Endodermal cell (in vitro differentiated cells): ENCODE data around the gene PXN. TPM values are rescaled to one million over a fixed set of nuclear protein-coding genes. Genes with fewer than 3 reads are reported as not detected.

Experiments used
- DNase-seq: peaks from one replicate; pipeline ENCODE4 v3.0.0-alpha.2; 2017
- H3K27ac ChIP-seq: 2 replicates; pipeline ENCODE4 v1.5.1; 2013; ENCODE audit warnings: mild to moderate bottlenecking, low read depth, low read length, moderate library complexity
- H3K27me3 ChIP-seq: 2 replicates; pipeline ENCODE4 v1.6.1; 2013; ENCODE audit warnings: mild to moderate bottlenecking, low read length, moderate library complexity; ENCODE audit not compliant: insufficient read depth, control insufficient read depth, poor library complexity, severe bottlenecking
- H3K36me3 ChIP-seq: 2 replicates; pipeline ENCODE4 v1.7.0; 2013; ENCODE audit warnings: mild to moderate bottlenecking, low read length, moderate library complexity; ENCODE audit not compliant: control insufficient read depth, insufficient read depth
- H3K4me1 ChIP-seq: one replicate; pipeline ENCODE4 v1.7.0; 2013; ENCODE audit warnings: low read length; ENCODE audit not compliant: control insufficient read depth, insufficient read depth
- H3K4me3 ChIP-seq: 2 replicates; pipeline ENCODE4 v1.5.1; 2013; ENCODE audit warnings: mild to moderate bottlenecking, low read length, moderate library complexity
- H3K9ac ChIP-seq: 2 replicates; pipeline ENCODE4 v1.6.1; 2013; ENCODE audit warnings: mild to moderate bottlenecking, low read length, moderate library complexity; ENCODE audit not compliant: poor library complexity, severe bottlenecking; ENCODE audit errors: extremely low read depth
- H3K9me3 ChIP-seq: 2 replicates; pipeline ENCODE4 v1.6.1; 2013; ENCODE audit warnings: mild to moderate bottlenecking, low read length, moderate library complexity; ENCODE audit not compliant: control insufficient read depth
- H3K27ac Mint-ChIP-seq: 2 replicates; pipeline ENCODE4 v1.8.0; 2020; ENCODE audit warnings: mixed read lengths
- H3K27me3 Mint-ChIP-seq: 2 replicates; pipeline ENCODE4 v1.8.0; 2021; ENCODE audit warnings: mild to moderate bottlenecking, mixed read lengths; ENCODE audit not compliant: insufficient read depth
- H3K36me3 Mint-ChIP-seq: 2 replicates; pipeline ENCODE4 v1.8.0; 2020; ENCODE audit warnings: low read depth, mixed read lengths
- H3K4me1 Mint-ChIP-seq: 2 replicates; pipeline ENCODE4 v1.8.0; 2020; ENCODE audit warnings: mixed read lengths
- H3K4me3 Mint-ChIP-seq: 2 replicates; pipeline ENCODE4 v1.8.0; 2020; ENCODE audit warnings: mild to moderate bottlenecking, moderate library complexity, mixed read lengths
- H3K9me3 Mint-ChIP-seq: 2 replicates; pipeline ENCODE4 v1.8.0; 2020; ENCODE audit warnings: mild to moderate bottlenecking, mixed read lengths
- WGBS, 2 experiments: methylation state at CpG; one replicate each; pipeline versions ENCODE4 v1.1.5 to v1.1.7; 2013; ENCODE audit warnings: missing lambda C conversion rate in 2 of 2, mixed read lengths in 1 of 2; ENCODE audit not compliant: insufficient coverage in 1 of 2, insufficient read length in 1 of 2; 5-methylcytosine and 5-hydroxymethylcytosine counted together
- total RNA-seq, 2 donors: library from RNA; stranded (reverse); fragmentation: NEBNext Ultra II Directional in 1 of 2; extraction: Animal tissue kit (Norgen Biotek cat#: 25700) in 1 of 2; gene quantifications; 2 replicates in 1 of 2; 3 replicates in 1 of 2; pipeline ENCODE4 v1.2.1, GENCODE V29; 2021
- TF ChIP-seq, protein P1 (sequence below): fragments of 200-600 bp; sonication (generic); conservative IDR thresholded peaks from 2 replicates; pipeline ENCODE4 v1.5.0; 2021; ENCODE audit warnings: antibody characterized with exemption, mild to moderate bottlenecking

PXN gene
- total RNA-seq, 2 donors from 2014 or later, result 58.4 to 92.7 TPM

DNA sequence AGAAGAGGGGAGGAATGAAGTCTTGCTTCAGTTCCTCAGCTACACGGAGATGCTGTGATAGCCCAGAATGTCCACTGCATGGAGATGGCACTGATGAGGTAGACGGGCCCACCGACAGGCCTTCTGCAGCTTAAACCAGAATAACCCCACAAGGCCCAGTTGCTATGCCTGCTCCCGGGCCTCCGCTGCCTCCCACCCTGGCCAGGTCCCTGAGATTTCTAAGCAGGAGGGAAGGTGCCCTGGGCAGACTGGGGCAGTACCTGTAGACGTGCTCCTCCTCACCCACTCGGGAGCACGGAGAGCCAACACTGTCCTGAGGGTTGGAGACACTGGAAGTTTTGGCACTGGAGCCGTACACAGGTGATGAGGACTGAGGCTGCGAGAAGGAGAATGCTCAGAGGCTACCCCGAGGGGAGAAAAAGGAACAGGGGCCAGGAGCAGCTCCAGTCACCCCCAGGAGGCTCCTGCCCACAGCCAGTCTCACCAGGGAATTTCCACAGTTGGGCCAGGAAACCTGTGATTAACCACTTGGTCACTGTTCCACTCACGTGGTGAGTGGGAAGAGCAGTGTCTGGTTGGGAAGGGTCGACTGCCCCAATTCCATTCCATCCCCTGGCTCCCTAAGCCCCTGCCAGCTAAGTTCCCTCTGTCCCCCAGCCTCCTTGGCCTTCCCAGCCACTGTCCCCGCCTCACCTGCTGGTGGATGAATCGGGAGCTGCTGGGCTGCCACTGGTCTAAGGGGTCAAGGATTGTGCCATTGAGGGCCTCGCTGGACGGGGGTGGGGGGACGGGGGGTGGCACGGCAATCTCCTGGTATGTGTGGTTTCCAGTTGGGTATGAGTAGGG lies 41.8 kb downstream of the PXN start:
- H3K4me1 Mint-ChIP-seq, result peaks cover 31% of the 10 kb centered on the region
- DNase-seq, result no peak
- Histone ChIP-seq H3K4me1 (peaks cover 39% of the 10 kb centered on the region), H3K9me3 (no peaks in the 10 kb centered on the region), H3K4me3 (no peak overlapping the region), H3K27ac (no peak overlapping the region), H3K9ac (no peak overlapping the region), H3K36me3 (peaks cover 57% of the 10 kb centered on the region), H3K27me3 (no peaks in the 10 kb centered on the region)
- TF ChIP-seq, protein P1, sequence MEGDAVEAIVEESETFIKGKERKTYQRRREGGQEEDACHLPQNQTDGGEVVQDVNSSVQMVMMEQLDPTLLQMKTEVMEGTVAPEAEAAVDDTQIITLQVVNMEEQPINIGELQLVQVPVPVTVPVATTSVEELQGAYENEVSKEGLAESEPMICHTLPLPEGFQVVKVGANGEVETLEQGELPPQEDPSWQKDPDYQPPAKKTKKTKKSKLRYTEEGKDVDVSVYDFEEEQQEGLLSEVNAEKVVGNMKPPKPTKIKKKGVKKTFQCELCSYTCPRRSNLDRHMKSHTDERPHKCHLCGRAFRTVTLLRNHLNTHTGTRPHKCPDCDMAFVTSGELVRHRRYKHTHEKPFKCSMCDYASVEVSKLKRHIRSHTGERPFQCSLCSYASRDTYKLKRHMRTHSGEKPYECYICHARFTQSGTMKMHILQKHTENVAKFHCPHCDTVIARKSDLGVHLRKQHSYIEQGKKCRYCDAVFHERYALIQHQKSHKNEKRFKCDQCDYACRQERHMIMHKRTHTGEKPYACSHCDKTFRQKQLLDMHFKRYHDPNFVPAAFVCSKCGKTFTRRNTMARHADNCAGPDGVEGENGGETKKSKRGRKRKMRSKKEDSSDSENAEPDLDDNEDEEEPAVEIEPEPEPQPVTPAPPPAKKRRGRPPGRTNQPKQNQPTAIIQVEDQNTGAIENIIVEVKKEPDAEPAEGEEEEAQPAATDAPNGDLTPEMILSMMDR, result no peak
- peak overlapping the region; percentile 84 for H3K27ac Mint-ChIP-seq
- peaks cover 55% of the 10 kb centered on the region for H3K36me3 Mint-ChIP-seq
- H3K9me3 Mint-ChIP-seq, result no peaks in the 10 kb centered on the region
- no peaks in the 10 kb centered on the region for H3K27me3 Mint-ChIP-seq
- 93 to 94% methylated on average over 12 to 19 of the region's 19 CpGs for WGBS, 2 experiments
- no peak overlapping the region for H3K4me3 Mint-ChIP-seq

DNA sequence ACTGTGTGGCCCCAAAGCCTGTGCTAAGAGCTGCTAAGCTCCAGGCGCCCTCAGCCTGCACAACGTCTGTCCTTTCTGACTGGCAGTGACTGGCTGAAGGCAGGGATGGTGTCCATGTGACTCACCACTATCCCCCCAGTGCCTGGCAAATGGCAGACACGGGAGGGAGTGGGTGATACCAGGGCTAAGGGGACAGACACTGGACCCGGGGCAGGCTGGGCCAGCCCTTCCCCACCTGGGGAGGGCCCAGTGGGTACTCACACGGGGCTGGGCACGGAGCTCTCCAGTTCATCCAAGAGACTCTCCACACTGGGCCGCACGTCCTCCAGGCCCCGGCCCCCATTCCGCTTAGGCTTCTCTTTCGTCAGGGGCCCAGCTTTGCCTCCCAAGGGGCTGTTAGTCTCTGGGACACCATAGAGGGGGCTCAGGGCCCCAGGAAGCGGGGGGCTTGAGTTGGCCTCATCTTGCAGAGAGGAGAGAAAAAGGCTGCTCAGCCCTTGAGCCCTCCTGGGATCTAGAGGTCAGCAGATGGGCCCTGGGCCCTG lies 43.2 kb downstream of the PXN start:
- H3K9ac ChIP-seq, result no peak overlapping the region
- no peaks in the 10 kb centered on the region for H3K9me3 ChIP-seq
- H3K27ac ChIP-seq, result no peak overlapping the region
- DNase-seq, result no peak
- H3K27me3 ChIP-seq, result no peaks in the 10 kb centered on the region
- H3K27ac Mint-ChIP-seq, result no peak overlapping the region
- H3K36me3 ChIP-seq, result peaks cover 66% of the 10 kb centered on the region
- TF ChIP-seq, protein P1, result no peak
- peaks cover 18% of the 10 kb centered on the region for H3K4me1 Mint-ChIP-seq
- no peak overlapping the region for H3K4me3 ChIP-seq
- no peaks in the 10 kb centered on the region for H3K27me3 Mint-ChIP-seq
- no peaks in the 10 kb centered on the region for H3K9me3 Mint-ChIP-seq
- no peak overlapping the region for H3K4me3 Mint-ChIP-seq
- H3K4me1 ChIP-seq, result peaks cover 27% of the 10 kb centered on the region
- 95 to 97% methylated on average over 6 to 12 of the region's 12 CpGs for WGBS, 2 experiments
- H3K36me3 Mint-ChIP-seq, result peaks cover 60% of the 10 kb centered on the region

DNA sequence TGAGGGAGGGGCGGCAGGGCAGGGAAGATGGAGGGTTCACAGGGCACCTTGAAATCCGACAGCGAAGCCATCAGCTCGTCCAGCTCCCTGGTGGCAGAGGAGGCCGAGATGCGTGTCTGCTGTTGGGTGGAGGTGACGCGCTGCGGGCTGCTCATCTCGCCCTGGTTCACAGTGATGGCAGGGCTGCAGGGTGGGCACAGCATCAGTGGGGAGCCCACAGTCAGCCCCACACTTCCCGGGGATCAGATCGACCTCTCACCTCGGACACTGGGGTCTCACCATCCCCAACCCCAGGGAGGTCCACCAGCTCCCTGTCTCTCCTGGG lies 44.0 kb downstream of the PXN start:
- DNase-seq, result no peak
- H3K4me3 Mint-ChIP-seq, result no peak overlapping the region
- no peak overlapping the region for H3K27ac Mint-ChIP-seq

More for the DNA sequence above, 44.0 kb downstream of the PXN start:
- WGBS, 2 experiments, result 96 to 100% methylated on average over 6 to 13 of the region's 13 CpGs
- TF ChIP-seq, protein P1, result no peak
- Histone ChIP-seq H3K9ac (no peak overlapping the region), H3K36me3 (peaks cover 66% of the 10 kb centered on the region), H3K4me1 (peaks cover 20% of the 10 kb centered on the region), H3K27ac (peak overlapping the region; percentile 62), H3K9me3 (no peaks in the 10 kb centered on the region), H3K27me3 (no peaks in the 10 kb centered on the region), H3K4me3 (no peak overlapping the region)
- no peaks in the 10 kb centered on the region for H3K9me3 Mint-ChIP-seq
- peaks cover 16% of the 10 kb centered on the region for H3K4me1 Mint-ChIP-seq
- H3K27me3 Mint-ChIP-seq, result no peaks in the 10 kb centered on the region
- H3K36me3 Mint-ChIP-seq, result peaks cover 57% of the 10 kb centered on the region
